ENCODE results near the gene CHID1.
A peak's percentile ranks its signal among the peaks of the same experiment; 100 is the strongest.

CHID1 gene

DNA sequence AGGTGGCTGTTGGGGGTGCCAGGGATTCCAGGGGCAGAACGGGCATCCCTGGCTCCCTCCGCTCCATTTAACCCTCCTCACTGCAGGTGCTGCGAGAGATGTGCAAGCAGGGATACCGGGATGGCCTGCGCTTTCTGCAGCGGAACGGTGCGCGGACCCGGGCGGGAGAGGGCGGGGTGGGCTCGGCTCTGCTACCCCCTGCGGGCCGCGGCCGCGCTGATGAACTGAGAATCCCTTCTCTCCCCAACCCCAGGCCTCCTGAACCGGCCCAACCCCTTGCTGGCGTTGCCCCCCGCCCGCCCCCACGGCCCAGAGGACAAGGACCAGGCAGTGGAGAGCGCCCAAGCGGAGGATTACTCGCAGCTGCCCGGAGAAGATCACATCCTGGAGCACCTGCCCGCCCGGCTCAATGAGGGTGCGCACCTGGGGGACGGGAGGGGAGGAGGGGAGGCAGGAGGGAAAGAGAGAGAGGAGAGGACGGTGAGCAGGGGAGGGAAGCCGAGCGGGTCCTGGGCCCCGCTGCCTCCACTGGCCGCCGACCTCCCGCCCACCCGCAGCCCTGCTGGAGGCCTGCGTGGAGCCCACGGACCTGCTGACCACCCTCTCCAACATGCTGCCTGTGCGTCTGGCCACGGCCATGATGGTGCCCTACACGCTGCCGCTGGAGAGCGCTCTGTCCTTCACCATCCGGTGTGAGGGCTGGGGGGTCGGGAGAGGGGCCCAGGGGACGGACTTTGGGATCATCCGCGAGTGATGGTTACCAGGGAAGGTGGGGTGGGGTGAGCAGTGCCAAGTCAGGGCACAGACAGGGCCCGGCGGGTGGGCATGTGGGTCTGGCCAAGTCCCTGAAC is 86.9 kb downstream of the CHID1 start:
- DNase-seq (ENCODE audit: low read depth): no peak

GRCh38 chr11:821512-822371 is 88.9 kb downstream of the CHID1 start:
- DNase-seq (ENCODE audit: low read depth): no peak

DNA sequence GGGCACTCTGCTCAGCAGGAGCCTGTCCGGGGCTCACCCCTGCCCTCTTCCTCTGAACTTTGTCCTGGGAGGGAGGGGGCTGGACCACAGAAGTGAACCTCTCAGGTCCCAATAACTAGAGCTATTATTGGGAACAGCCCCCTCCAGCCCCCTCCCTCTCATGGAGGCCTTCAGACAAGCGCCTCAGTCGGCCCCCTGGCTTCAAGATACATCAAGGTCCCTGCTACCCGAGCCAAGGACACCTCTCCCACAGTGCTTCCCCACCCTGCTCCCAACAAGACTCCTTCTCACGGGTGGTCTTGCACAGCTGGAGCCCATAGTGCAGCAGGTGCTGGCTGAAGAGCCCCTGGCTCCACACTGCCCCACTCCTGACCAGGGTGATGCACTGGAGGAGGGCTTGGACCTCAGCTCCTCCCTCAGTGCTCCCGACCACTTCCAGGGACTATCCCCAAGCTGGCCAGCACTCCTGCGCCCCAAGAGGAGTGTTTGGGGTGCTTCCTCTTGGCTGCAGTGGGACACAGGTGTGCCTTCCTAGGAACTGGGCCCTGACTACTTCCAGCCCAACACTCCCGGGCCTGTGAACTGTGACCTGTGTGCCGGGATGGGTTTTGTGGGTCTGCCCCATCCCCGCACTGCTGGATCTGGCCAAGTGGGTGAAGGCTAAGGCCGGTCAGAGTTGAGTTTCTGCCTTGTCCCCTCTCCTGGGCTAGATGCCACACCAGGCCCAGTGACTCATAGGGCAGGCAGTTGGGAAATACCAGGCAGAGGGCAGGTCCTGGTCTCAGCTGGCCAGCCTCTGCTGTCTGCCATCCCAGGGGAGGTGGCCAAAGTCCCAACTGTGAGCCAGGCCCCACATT is 89.7 kb downstream of the CHID1 start:
- DNase-seq (ENCODE audit: low read depth): no peak

- peak; percentile 91 for DNase-seq (ENCODE audit: low read depth)
Observed at GRCh38 chr11:819943-820649, 90.5 kb downstream of the CHID1 start.

DNA sequence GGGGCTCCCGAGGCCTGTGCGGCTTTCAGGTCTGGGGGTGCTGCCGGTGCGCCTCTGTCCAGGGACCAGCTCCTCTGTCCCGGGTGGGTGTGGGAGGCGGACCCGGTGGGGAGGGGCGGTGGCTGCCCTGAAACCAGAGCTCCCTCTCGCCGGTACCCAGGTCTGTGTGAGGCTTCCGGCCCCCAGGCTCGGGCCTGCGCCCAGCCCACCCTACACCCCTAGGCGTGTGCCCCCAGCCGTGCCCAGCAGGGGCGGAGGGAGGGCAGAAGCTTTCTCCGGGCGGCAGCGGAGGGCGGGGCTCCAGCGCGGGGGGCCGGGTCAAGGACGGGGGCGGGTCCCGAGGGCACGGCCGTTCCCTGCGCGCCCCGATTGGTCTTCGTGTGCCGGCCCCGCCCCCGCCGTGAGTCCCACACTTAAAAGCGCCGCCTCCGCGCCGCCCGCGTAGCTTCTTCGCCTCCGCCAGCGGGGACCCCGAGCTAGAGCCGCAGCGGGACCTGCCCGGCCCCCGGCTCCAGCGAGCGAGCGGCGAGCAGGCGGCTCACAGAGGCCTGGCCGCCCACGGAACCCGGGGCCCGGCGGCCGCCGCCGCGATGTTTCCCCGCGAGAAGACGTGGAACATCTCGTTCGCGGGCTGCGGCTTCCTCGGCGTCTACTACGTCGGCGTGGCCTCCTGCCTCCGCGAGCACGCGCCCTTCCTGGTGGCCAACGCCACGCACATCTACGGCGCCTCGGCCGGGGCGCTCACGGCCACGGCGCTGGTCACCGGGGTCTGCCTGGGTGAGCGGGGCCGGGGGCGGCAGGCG is 91.3 kb downstream of the CHID1 start:
- DNase-seq (ENCODE audit: low read depth): peak; percentile 87

DNA sequence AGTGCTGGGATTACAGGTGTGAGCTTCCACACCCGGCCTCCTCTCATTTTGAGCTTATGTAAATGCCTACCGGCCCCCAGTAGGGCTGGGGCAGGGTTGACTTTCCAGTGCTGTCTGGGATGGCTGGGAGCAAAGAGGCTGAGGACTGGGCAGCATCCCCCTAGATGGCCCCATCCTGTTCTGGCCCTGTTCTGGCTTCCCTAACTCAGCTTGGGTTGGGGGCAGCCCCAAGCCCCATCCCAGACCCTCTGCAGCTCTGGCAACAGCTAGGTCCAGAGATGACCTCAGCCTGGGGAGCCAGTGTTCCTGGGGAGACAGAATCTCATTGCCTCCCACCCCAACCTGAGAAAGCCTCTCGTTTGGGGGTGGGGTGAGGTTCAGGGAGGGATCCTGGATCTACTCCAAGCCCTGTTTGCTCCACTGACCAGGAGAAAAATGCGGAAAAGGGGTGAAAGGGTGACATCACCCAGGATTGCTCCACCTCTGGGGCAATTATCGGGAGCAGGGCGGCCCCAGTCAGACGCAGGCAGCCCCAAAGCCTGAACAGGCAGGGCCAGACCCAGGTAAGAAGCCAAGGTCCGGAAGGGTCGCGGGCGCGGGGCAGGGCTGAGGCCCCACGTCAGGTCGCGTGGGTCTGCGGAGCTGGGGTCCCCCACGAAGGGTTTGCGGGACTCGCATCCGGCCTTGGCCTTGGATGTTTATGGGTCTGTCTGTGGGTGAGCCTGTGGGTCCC is 92.0 kb downstream of the CHID1 start, which contains the start of gene PNPLA2:
TSS of gene PNPLA2 (plus strand) at position 519 of the 733 bp plus-strand sequence. CDS start 805 bp downstream, outside the sequence.
- no peak for DNase-seq (ENCODE audit: low read depth)

All from stimulated activated CD8-positive, alpha-beta memory T cell treated with anti-CD3 and anti-CD28 coated beads, Interleukin-12 subunit alpha, Interleukin-12 subunit beta, amount 100 ng/mL, for 1 hour (primary cell).